H1 (cell line): Measurements from ENCODE around the gene EEF2K. TPM values are rescaled to one million over a fixed set of nuclear protein-coding genes. Genes with fewer than 3 reads are reported as not detected.

Experiments
- polyA plus RNA-seq, 7 experiments: library from polyadenylated mRNA; depleted of rRNA in 3 of 7; stranded (reverse) in 5 of 7; unstranded in 2 of 7; fragments of >200 nt in 5 of 7; fragments of 200-250 nt in 2 of 7; gene quantifications; 1 replicate in 5 of 7; 2 replicates in 1 of 7; 4 replicates in 1 of 7; pipeline versions ENCODE4 v1.2.1 to v1.2.3, GENCODE V29; 2011 to 2013; ENCODE audit warnings: missing spikeins in 2 of 7, mixed read lengths in 2 of 7
- total RNA-seq: library from RNA; stranded (reverse); fragmentation: NEBNext Ultra II Directional; extraction: Animal tissue kit (Norgen Biotek cat#: 25700); gene quantifications from 2 replicates; pipeline ENCODE4 v1.2.1, GENCODE V29; 2021

Gene EEF2K
- total and polyA plus RNA-seq, 2 of the 8 experiments (the other 6 are each of a cell fraction or from before 2014, with no cell fraction given): 14.9 to 30.2 TPM

Other genes with a start within 250 kb of the EEF2K start
- gene PDZD9, start 205.2 kb upstream of the EEF2K start, total RNA-seq: not detected in 2 replicates
- gene PDZD9, start 205.2 kb upstream of the EEF2K start, polyA plus RNA-seq (2011; rRNA removed): not detected in 2 replicates
- gene MOSMO, start 198.2 kb upstream of the EEF2K start, total RNA-seq: 13.1 and 14.8 TPM in 2 replicates
- 7.8 and 8.6 TPM in 2 replicates for gene MOSMO, start 198.2 kb upstream of the EEF2K start, polyA plus RNA-seq (2011; rRNA removed)
- not detected in 2 replicates for gene VWA3A, start 113.7 kb upstream of the EEF2K start, total RNA-seq
- 0.03 and 0.05 TPM in 2 replicates for gene VWA3A, start 113.7 kb upstream of the EEF2K start, polyA plus RNA-seq (2011; rRNA removed)
- gene SDR42E2, start 43.8 kb upstream of the EEF2K start, total RNA-seq: not detected in 2 replicates
- 0.08 and 0.25 TPM in 2 replicates for gene SDR42E2, start 43.8 kb upstream of the EEF2K start, polyA plus RNA-seq (2011; rRNA removed)
- 91.3 and 96.5 TPM in 2 replicates for gene POLR3E, start 91.1 kb downstream of the EEF2K start, total RNA-seq
- gene POLR3E, start 91.1 kb downstream of the EEF2K start, polyA plus RNA-seq (2011; rRNA removed): 125 and 164 TPM in 2 replicates
- 34.9 and 35.5 TPM in 2 replicates for gene CDR2, start 168.3 kb downstream of the EEF2K start, total RNA-seq
- gene CDR2, start 168.3 kb downstream of the EEF2K start, polyA plus RNA-seq (2011; rRNA removed): 13.6 and 16.3 TPM in 2 replicates